Fibroblast of villous mesenchyme (primary cell): Measurements from ENCODE around the gene SLC7A5. TPM values are rescaled to one million over a fixed set of nuclear protein-coding genes. Genes with fewer than 3 reads are reported as not detected.
"Not testable (repeated sequence)": the region's sequence is repeated elsewhere in the genome, so short reads cannot be mapped to it uniquely, and the experiment has no call there.

Experiments used
- DNase-seq: peaks from one replicate; pipeline ENCODE4 v3.0.0-alpha.2; 2010; ENCODE audit warnings: low read depth
- H3K4me3 ChIP-seq: 2 replicates; pipeline ENCODE4 v1.5.1; 2011; ENCODE audit warnings: low read depth, mild to moderate bottlenecking, low read length
- CTCF ChIP-seq: IDR thresholded peaks from 2 replicates; pipeline ENCODE4 v1.5.1; 2012; ENCODE audit warnings: low read depth, mild to moderate bottlenecking, low read length; ENCODE audit not compliant: insufficient read depth
- total RNA-seq: library from RNA; depleted of rRNA; stranded (reverse); fragments of >200 nt; gene quantifications from 2 replicates; pipeline ENCODE4 v1.2.3, GENCODE V29; 2012

SLC7A5 gene
- total RNA-seq, 1 donor: 27.6 TPM

- TF ChIP-seq CTCF: no peak
- DNase-seq: no peak
- no peak overlapping the region for H3K4me3 ChIP-seq
These were observed 57.1 kb downstream of the SLC7A5 start for GRCh38 chr16:87812200-87812656.

- H3K4me3 ChIP-seq, DNase-seq: not testable (repeated sequence)
These were observed 57.9 kb downstream of the SLC7A5 start for GRCh38 chr16:87811454-87811853.

- peak; percentile 66 for DNase-seq
These were observed 60.0 kb downstream of the SLC7A5 start for GRCh38 chr16:87809150-87809902.

GRCh38 chr16:87808108-87808507 lies 61.2 kb downstream of the SLC7A5 start:
- no peak for TF ChIP-seq CTCF
- DNase-seq: no peak

More at GRCh38 chr16:87809150-87809902, 60.0 kb downstream of the SLC7A5 start:
- TF ChIP-seq CTCF: no peak
- no peak overlapping the region for H3K4me3 ChIP-seq

GRCh38 chr16:87806641-87807546 lies 62.4 kb downstream of the SLC7A5 start:
- DNase-seq: peak; percentile 92
- TF ChIP-seq CTCF: no peak
- H3K4me3 ChIP-seq: peak overlapping the region; percentile 54

More at GRCh38 chr16:87808108-87808507, 61.2 kb downstream of the SLC7A5 start:
- no peak overlapping the region for H3K4me3 ChIP-seq

GRCh38 chr16:87806261-87806640 lies 63.1 kb downstream of the SLC7A5 start:
- peak; percentile 27 for DNase-seq
- H3K4me3 ChIP-seq: peak overlapping the region; percentile 54
- no peak for TF ChIP-seq CTCF

- H3K4me3 ChIP-seq: no peak overlapping the region
- no peak for DNase-seq
- no peak for TF ChIP-seq CTCF
These were observed 65.9 kb downstream of the SLC7A5 start for GRCh38 chr16:87803385-87803784.
